ENCODE results near the gene PLA2G4B.
A peak's percentile ranks its signal among the peaks of the same experiment; 100 is the strongest.

PLA2G4B gene

GRCh38 chr15:41809526-41810220 is 29.0 kb upstream of the PLA2G4B start:
- DNase-seq, result no peak

- DNase-seq, result no peak
Observed at GRCh38 chr15:41810651-41811431, 27.8 kb upstream of the PLA2G4B start.

- peak; percentile 33 to 76 for DNase-seq
Observed at GRCh38 chr15:41811432-41812195, 27.0 kb upstream of the PLA2G4B start.

- no peak for DNase-seq
Observed at GRCh38 chr15:41812820-41813375, 25.7 kb upstream of the PLA2G4B start.

GRCh38 chr15:41813426-41813825 is 25.2 kb upstream of the PLA2G4B start:
- DNase-seq, result no peak

- no peak for DNase-seq
Observed at GRCh38 chr15:41814534-41814933, 24.1 kb upstream of the PLA2G4B start.

- DNase-seq, result no peak
Observed at GRCh38 chr15:41816788-41817187, 21.9 kb upstream of the PLA2G4B start.

GRCh38 chr15:41817327-41817726 is 21.3 kb upstream of the PLA2G4B start:
- no peak for DNase-seq

GRCh38 chr15:41817781-41818180 is 20.9 kb upstream of the PLA2G4B start:
- DNase-seq, result no peak

- DNase-seq, result no peak
Observed at GRCh38 chr15:41819455-41820050, 19.1 kb upstream of the PLA2G4B start.

- no peak for DNase-seq
Observed at GRCh38 chr15:41820791-41821423, 17.7 kb upstream of the PLA2G4B start.

GRCh38 chr15:41821831-41822230 is 16.8 kb upstream of the PLA2G4B start:
- DNase-seq, result no peak

GRCh38 chr15:41822471-41822870 is 16.2 kb upstream of the PLA2G4B start:
- no peak for DNase-seq

GRCh38 chr15:41822957-41823356 is 15.7 kb upstream of the PLA2G4B start:
- no peak for DNase-seq

GRCh38 chr15:41823502-41823901 is 15.1 kb upstream of the PLA2G4B start:
- no peak for DNase-seq

- DNase-seq, result no peak
Observed at GRCh38 chr15:41824062-41824745, 14.4 kb upstream of the PLA2G4B start.

- no peak for DNase-seq
Observed at GRCh38 chr15:41825145-41825544, 13.5 kb upstream of the PLA2G4B start.

GRCh38 chr15:41825572-41826535 is 12.8 kb upstream of the PLA2G4B start:
- DNase-seq, result no peak

GRCh38 chr15:41827290-41827879 is 11.3 kb upstream of the PLA2G4B start:
- no peak for DNase-seq

Measured in bone marrow (tissue), 2 donors.